RWPE2 (cell line): ENCODE results near the gene LBH.

Source experiments
- ATAC-seq: fragments of 200-7000 bp; cut with Tn5 transposase; 3 replicates; pipeline ENCODE4 v1.9.1; 2021; ENCODE audit warnings: low read depth
- DNase-seq: peaks from one replicate; pipeline ENCODE4 v3.0.0-alpha.2; 2020; ENCODE audit warnings: low spot score
- H3K27ac ChIP-seq: fragments of 450-650 bp; 2 replicates; pipeline ENCODE4 v1.5.1; 2017; ENCODE audit warnings: mild to moderate bottlenecking; ENCODE audit not compliant: poor library complexity, severe bottlenecking
- H3K27me3 ChIP-seq: fragments of 250-450 bp; sonication (Bioruptor Pico); 2 replicates; pipeline ENCODE4 v1.5.1; 2021; ENCODE audit warnings: mild to moderate bottlenecking, moderate library complexity; ENCODE audit not compliant: insufficient read depth, poor library complexity, severe bottlenecking
- H3K36me3 ChIP-seq: fragments of 250-450 bp; sonication (Bioruptor Pico); 2 replicates; pipeline ENCODE4 v1.5.1; 2020; ENCODE audit warnings: low read depth, mild to moderate bottlenecking, moderate library complexity
- H3K4me1 ChIP-seq: fragments of 250-450 bp; sonication (Bioruptor Pico); 2 replicates; pipeline ENCODE4 v1.5.1; 2021; ENCODE audit warnings: mild to moderate bottlenecking, moderate library complexity; ENCODE audit not compliant: insufficient read depth, poor library complexity, severe bottlenecking
- H3K4me3 ChIP-seq: fragments of 250-450 bp; sonication (Bioruptor Pico); 2 replicates; pipeline ENCODE4 v1.5.1; 2021; ENCODE audit warnings: mild to moderate bottlenecking, moderate library complexity; ENCODE audit not compliant: severe bottlenecking
- H3K9me3 ChIP-seq: fragments of 250-450 bp; sonication (Bioruptor Pico); 2 replicates; pipeline ENCODE4 v1.5.1; 2021; ENCODE audit warnings: mild to moderate bottlenecking, moderate library complexity; ENCODE audit not compliant: severe bottlenecking
- TF ChIP-seq, protein P1 (sequence below): fragments of 450-650 bp; IDR thresholded peaks from one replicate; pipeline ENCODE4 v1.5.1; 2017; ENCODE audit warnings: mild to moderate bottlenecking, moderate library complexity; ENCODE audit not compliant: poor library complexity, severe bottlenecking

LBH gene

DNA sequence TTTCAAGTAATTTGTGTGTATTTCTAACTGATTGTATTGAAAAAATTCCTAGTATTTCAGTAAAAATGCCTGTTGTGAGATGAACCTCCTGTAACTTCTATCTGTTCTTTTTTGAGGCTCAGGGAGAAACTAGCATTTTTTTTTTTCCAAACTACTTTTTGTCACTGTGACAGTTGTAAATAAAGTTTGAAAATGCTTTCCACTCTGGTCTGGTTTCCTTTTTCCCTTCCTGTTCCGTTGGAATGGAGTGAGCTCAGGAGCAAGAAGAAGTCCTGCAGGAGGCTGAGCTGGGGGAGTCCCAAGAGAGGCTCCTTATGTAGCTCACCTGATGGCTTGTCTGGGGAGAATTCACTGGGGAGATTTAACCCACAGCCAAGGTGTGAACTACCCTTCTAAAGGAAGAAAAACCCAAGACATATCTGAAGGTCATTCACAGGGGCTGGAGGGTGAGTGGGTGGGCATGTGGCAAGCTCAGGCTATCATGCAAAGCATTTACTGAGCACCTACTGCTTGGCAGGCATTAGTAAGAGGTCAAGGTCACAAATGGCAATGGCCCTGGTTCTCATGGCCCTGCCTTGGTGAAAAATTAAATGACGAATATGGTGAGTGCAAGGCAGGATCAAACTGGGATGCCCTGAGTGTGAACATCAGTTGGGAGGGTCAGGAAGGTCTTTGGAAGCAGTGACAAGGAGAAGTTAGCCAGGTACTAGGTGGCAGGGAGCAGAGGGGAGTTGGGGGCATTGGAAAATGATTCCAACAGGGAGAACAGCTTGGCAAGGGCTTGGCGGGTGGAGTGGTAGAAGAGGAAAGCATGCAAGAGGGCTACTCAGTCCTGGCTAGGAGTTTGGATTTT is 28.7 kb downstream of the LBH start:
- Histone ChIP-seq H3K27ac (no peak overlapping the region), H3K27me3 (no peaks in the 10 kb centered on the region), H3K4me3 (no peak overlapping the region), H3K36me3 (no peaks in the 10 kb centered on the region), H3K4me1 (no peaks in the 10 kb centered on the region), H3K9me3 (no peaks in the 10 kb centered on the region)
- TF ChIP-seq, protein P1, sequence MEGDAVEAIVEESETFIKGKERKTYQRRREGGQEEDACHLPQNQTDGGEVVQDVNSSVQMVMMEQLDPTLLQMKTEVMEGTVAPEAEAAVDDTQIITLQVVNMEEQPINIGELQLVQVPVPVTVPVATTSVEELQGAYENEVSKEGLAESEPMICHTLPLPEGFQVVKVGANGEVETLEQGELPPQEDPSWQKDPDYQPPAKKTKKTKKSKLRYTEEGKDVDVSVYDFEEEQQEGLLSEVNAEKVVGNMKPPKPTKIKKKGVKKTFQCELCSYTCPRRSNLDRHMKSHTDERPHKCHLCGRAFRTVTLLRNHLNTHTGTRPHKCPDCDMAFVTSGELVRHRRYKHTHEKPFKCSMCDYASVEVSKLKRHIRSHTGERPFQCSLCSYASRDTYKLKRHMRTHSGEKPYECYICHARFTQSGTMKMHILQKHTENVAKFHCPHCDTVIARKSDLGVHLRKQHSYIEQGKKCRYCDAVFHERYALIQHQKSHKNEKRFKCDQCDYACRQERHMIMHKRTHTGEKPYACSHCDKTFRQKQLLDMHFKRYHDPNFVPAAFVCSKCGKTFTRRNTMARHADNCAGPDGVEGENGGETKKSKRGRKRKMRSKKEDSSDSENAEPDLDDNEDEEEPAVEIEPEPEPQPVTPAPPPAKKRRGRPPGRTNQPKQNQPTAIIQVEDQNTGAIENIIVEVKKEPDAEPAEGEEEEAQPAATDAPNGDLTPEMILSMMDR = no peak
- DNase-seq (no peak), ATAC-seq (no peak)

DNA sequence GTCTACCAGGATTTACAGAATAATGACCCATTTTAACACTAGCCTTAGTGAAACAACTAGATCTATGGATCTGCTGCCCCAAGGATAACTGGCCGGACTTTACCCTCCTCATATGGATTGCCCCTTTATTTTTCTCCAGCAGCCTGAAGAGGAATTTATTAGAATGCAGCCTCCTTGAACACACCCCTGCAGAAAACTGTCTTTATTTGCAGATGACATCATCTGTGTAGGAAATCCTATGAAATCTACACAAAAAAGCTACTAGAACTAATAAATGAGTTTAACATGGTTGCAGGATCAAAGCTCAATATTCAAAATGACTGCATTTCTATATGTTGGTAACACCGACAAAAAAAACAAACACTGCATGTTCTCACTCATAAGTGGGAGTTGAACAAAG is 29.6 kb downstream of the LBH start:
- DNase-seq (no peak), ATAC-seq (no peak)
- Histone ChIP-seq H3K27me3 (no peaks in the 10 kb centered on the region), H3K4me1 (peaks cover 5% of the 10 kb centered on the region), H3K9me3 (no peaks in the 10 kb centered on the region), H3K4me3 (no peak overlapping the region), H3K27ac (no peak overlapping the region), H3K36me3 (no peaks in the 10 kb centered on the region)
- TF ChIP-seq, protein P1 = no peak

DNA sequence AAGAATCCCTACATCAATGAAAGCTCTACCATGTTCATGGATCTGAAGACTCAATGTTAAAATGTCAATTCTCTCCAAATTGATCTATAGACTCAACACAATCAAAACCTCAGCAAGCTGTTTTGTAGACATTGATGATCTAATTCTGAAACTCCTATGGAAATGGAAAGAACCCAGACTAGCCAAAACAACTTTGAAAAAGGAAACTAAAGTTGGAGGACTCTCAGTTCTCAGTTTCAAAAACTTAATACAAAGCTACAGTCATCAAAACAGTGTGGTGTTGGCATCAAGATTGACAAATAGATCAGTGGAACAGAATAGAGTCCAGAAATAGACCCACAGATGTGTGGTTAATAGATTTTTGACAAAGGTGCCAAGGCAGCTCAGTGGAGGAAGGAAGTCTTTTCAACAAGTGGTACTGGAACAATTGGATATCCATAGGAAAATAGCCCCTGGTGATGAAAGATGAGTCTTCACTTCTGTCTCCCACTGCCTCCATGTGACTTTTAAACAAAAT is 30.4 kb downstream of the LBH start:
- Histone ChIP-seq H3K36me3 (no peaks in the 10 kb centered on the region), H3K27ac (no peak overlapping the region), H3K4me3 (no peak overlapping the region), H3K9me3 (no peaks in the 10 kb centered on the region), H3K27me3 (no peaks in the 10 kb centered on the region), H3K4me1 (peaks cover 7% of the 10 kb centered on the region)
- ATAC-seq (no peak), DNase-seq (no peak)
- TF ChIP-seq, protein P1 = no peak

DNA sequence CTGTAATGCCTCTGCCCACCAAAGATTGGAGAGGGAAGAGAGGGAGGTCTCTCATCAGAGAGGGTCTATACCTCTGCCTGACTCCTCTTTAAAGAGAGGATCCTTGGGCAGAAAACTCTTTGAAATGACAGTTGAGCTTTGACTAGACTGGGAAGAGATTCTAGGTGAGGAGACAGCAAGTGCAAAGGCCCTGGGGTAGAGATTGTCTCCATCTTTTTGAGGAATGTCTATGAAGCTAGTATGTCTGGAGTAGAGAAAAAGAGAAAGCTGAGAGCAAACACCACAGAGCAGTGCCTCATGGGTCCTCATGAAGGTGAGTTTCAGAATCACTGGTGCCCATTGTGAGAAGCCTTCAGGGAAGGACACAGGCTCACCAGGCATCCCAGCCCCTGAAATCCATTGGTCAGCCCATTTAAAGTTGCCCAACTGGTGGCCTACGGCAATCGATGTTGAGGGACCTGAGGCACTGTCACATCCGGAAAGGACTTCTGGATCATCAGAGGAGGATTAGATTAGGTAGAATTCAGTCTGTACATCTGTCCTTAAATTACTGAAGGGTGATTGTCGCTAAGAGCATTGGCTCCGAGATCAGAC is 31.5 kb downstream of the LBH start:
- DNase-seq = no peak
- no peaks in the 10 kb centered on the region for H3K36me3 ChIP-seq
- no peak for ATAC-seq
- H3K4me3 ChIP-seq = no peak overlapping the region
- no peak overlapping the region for H3K27ac ChIP-seq
- H3K4me1 ChIP-seq = peaks cover 7% of the 10 kb centered on the region
- H3K27me3 ChIP-seq = no peaks in the 10 kb centered on the region
- TF ChIP-seq, protein P1 = no peak
- no peaks in the 10 kb centered on the region for H3K9me3 ChIP-seq

DNA sequence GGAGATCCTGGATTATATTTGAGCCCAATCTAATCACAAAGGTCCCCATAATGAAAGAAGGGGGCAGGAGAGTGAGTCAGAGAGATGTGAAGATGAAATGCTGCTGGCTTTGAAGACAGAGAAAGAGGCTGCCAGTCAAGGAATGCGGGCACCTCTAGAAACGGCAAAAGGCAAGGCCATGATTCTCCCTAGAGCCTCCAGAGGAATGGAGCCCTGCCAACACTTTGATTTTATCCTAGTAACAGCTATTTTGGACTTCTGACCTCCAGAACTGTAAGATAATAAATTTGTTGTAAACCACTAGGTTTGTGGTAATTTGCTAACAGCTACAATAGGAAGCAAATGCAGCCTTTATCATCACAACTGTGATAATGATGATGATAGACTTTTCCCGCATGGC is 32.9 kb downstream of the LBH start:
- no peak overlapping the region for H3K27ac ChIP-seq
- H3K36me3 ChIP-seq = no peaks in the 10 kb centered on the region
- no peaks in the 10 kb centered on the region for H3K9me3 ChIP-seq
- ATAC-seq (no peak), DNase-seq (no peak)
- H3K27me3 ChIP-seq = no peaks in the 10 kb centered on the region
- peaks cover 7% of the 10 kb centered on the region for H3K4me1 ChIP-seq
- H3K4me3 ChIP-seq = no peak overlapping the region
- TF ChIP-seq, protein P1 = no peak
